Choroid plexus epithelial cell (primary cell): Measurements from ENCODE around the gene PAXX.
A peak's percentile ranks its signal among the peaks of the same experiment; 100 is the strongest.

ENCODE experiments used
- DNase-seq: peaks from one replicate; pipeline ENCODE4 v3.0.0-alpha.2; 2010; ENCODE audit warnings: low read depth
- H3K4me3 ChIP-seq: 2 replicates; pipeline ENCODE4 v1.5.1; 2011; ENCODE audit warnings: low read depth, mild to moderate bottlenecking, control low read depth, low read length, moderate library complexity
- TF ChIP-seq, protein P1 (sequence below): conservative IDR thresholded peaks from 2 replicates; pipeline ENCODE4 v1.5.1; 2011; ENCODE audit warnings: low read depth, mild to moderate bottlenecking, control low read depth, inconsistent platforms, low read length, moderate library complexity

The PAXX gene

DNA sequence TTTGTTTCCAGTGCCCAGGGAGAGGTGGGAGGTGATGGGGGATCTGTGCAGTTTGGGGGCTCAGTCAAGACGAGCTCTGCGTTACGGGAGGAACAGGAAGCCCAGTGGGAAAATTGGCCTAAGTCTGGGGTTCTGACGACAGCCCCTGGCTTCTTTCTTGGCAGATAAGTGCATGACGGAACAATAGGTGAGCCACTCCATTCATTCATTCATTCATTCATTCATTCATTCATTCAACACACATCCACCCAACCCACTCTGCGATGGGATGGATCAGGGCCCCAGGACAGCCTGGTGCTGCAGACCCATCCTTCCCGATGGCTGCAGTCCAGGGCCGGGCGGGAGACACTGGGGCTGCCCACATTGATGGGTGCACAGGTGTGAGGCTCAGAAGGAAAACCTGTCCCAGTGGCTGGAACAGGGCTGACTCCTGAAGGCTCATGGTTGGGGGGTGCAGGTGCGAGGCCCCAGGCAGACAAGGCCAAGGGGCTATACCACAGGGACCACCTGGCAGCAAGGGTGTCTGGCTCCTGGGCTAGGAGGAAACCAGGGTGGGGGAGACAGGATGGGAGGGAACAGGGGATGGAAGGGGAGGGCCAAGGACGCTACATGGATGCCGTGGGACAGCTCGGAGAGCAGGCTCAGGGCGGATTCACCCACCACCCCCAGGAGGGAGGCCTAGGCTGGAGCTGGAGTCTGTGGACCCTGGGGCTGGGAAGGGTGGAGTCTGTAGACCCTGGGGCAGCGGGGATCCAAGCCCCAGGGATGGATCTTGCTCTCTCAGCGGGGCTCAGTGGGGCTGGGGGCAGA lies 11.3 kb upstream of the PAXX start:
- DNase-seq = no peak
- TF ChIP-seq, protein P1, sequence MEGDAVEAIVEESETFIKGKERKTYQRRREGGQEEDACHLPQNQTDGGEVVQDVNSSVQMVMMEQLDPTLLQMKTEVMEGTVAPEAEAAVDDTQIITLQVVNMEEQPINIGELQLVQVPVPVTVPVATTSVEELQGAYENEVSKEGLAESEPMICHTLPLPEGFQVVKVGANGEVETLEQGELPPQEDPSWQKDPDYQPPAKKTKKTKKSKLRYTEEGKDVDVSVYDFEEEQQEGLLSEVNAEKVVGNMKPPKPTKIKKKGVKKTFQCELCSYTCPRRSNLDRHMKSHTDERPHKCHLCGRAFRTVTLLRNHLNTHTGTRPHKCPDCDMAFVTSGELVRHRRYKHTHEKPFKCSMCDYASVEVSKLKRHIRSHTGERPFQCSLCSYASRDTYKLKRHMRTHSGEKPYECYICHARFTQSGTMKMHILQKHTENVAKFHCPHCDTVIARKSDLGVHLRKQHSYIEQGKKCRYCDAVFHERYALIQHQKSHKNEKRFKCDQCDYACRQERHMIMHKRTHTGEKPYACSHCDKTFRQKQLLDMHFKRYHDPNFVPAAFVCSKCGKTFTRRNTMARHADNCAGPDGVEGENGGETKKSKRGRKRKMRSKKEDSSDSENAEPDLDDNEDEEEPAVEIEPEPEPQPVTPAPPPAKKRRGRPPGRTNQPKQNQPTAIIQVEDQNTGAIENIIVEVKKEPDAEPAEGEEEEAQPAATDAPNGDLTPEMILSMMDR = no peak

DNA sequence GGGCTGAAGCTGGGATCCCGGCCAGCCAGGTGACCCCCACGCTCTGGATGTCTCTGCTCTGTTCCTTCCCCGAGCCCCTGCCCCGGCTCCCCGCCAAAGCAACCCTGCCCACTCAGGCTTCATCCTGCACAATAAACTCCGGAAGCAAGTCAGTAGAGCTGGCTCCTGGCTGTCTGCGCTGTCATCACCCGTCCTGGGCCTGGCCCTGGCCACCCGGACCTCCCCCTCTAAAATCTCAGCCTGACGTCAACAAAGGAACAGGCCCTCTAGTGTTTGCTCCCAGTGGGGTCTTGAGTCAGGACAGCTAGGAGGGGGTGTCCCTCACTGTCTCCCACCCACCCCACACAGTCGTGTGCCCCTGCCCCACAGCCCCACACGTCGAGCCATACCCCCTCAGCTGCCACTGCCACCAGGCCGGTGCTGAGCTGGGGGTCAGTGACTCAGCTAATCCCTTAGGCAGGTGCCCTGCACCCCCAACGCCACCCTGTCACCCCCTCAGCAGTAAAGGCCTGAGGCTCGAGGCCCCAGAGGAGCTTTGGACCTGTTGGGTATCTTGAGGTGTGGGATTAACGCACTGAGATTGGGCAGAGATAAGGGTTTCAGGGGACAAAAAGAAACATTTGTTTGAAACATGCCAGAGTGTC lies 10.5 kb upstream of the PAXX start:
- DNase-seq = peak; percentile 46
- TF ChIP-seq, protein P1 = no peak
- no peak overlapping the region for H3K4me3 ChIP-seq

More for the DNA sequence above, 11.3 kb upstream of the PAXX start:
- H3K4me3 ChIP-seq = no peak overlapping the region

DNA sequence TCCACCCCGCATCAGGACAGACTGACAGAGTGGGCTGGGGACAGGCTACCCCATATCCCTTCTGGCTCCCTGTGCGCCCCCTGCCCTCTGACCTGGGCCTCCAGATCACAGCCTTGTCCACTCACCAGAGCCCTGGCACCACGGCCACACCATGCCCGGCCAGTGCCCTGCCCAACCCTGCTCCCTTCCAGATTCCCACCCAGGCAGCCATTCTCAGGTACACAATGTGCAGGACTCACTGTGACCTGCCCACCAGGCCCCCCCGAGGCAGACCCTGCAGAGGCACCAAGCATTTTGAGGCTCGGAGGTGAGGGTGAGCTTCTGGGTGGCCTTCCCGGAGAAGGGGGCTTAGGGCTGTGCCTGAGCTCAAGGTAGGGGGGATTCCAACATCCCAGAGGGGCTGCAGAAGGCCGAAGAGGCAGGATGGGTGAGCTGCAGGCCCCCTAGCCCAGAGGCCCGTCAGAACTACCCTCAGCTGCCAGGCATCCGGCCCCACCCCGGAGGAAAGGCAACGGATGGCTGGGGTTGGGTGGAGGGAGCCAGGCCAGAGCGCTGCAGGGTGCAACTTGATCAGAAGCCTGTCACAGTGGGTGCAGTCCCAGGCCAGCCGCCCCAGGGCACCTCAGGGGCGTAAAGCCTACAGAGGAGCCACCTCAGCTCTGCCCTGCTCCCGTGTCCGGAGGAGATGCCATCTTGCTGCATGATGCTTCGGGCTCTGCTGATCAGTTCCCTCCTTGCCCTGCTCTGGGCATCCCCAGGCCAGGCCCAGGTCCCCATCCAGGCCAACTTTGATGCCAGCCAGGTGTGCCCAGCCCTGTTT lies 9.8 kb upstream of the PAXX start, which contains the start of gene LCNL1:
Gene LCNL1 (plus strand): TSS at position 762 of the 820 bp plus-strand sequence. CDS start 594 bp downstream, outside the sequence.
- DNase-seq = peak; percentile 53
- TF ChIP-seq, protein P1 = no peak
- H3K4me3 ChIP-seq = no peak within 1 kb of the TSS

DNA sequence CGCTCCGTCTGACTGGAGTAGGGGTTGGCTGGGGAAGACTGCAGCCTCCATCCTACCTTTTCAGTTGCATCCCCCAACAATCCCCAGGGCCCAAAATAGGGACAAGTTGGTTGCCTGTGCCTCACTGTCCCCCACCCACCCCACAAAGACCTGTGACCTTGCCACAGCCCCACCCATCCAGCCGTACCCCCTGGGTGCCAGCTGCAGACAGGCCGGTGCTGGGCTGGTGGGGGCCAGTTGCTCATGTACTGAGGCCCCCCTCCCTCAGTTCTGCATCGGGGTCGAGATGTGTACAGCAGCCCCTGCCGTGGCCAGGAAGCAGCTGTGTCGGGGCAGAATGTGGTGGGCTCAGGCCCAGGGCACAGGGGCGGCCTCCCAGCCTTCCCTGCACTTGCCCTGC lies 9.1 kb upstream of the PAXX start:
- peak; percentile 44 for DNase-seq
- TF ChIP-seq, protein P1 = no peak
- no peak overlapping the region for H3K4me3 ChIP-seq

DNA sequence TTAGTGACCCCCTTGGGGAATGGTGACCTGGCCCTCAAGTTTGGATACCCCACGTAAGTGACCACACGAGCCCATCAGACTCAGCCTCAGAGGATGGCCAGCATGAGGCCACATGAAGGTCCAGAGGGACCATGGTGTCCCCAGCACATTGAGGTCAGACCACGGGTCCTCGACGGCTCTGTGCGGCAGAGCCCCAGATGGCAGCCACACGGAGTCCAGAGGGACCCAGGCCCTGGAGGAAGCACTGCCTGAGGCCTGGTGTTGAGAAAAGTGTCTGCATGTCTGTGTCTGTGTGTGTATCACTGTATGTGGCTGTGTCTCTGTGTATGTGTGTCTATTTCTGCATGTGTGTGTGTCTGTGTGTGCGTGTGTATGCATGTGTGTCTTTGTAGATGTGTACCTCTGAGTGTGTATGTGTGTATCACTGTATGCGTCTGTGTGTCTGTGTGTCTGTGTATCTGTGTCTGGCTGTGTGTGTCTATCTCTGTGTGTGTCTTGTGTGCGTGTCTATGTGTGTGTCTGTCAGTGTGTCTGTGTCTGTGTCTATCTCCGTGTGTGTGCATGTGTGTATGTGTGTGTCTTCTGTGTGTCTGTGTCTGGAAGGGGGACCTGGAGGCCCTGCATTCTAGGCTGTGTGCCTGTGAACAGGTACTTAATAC lies 8.4 kb upstream of the PAXX start:
- TF ChIP-seq, protein P1 = no peak
- peak; percentile 58 for DNase-seq
- H3K4me3 ChIP-seq = no peak overlapping the region

DNA sequence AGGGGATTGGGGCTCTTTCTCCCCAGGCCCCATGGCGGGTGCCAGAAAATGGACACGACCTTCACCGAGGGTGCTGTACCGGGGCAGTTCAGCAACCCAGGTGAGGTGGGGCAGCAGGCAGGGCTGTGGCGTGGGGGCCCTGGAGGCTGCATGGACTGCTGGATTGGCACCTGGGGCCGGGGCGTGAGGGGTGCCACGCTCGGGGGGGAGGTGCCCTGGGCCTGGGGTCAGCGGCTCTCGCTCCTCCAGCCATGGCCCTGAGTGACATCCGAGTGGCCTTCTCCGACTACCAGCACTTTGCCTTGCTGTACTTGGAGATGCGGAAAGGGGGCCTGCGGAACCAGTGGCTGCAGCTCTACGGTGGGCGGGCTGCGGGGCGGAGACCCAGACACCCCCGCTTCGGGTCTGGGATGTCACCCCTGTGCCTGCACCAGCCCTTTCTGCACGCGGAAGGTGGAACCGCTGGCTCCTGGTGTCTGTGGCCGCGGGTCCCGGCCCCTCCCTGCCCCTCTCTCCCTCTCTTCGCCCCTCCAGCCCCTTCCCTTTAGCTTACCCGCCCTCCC lies 7.7 kb upstream of the PAXX start:
- peak; percentile 34 for DNase-seq
- H3K4me3 ChIP-seq = no peak overlapping the region
- TF ChIP-seq, protein P1 = no peak
